H9 (cell line): ENCODE results near the gene ECHS1. TPM values are rescaled to one million over a fixed set of nuclear protein-coding genes. Genes with fewer than 3 reads are reported as not detected.

ENCODE experiments used
- DNase-seq: peaks from one replicate; pipeline ENCODE4 v3.0.0-alpha.2; 2017
- H2AFZ ChIP-seq: one replicate; pipeline ENCODE4 v1.6.1; 2013; ENCODE audit warnings: mild to moderate bottlenecking, low read length, control low read depth, moderate library complexity
- H2AK5ac ChIP-seq: 2 replicates; pipeline ENCODE4 v1.6.1; 2013; ENCODE audit warnings: low read length, control low read depth, mixed read lengths; ENCODE audit not compliant: insufficient read length
- H2BK120ac ChIP-seq: one replicate; pipeline ENCODE4 v1.6.1; 2013; ENCODE audit warnings: low read depth, mild to moderate bottlenecking, low read length, control low read depth, inconsistent platforms; ENCODE audit not compliant: poor library complexity, severe bottlenecking
- H2BK12ac ChIP-seq: 2 replicates; pipeline ENCODE4 v1.6.1; 2013; ENCODE audit warnings: low read length, control low read depth, mixed read lengths, low read depth; ENCODE audit not compliant: insufficient read length
- H2BK15ac ChIP-seq: 2 replicates; pipeline ENCODE4 v1.6.1; 2013; ENCODE audit warnings: low read depth, low read length, control low read depth
- H2BK20ac ChIP-seq: one replicate; pipeline ENCODE4 v1.6.1; 2013; ENCODE audit warnings: low read depth, mild to moderate bottlenecking, low read length, control low read depth, inconsistent platforms; ENCODE audit not compliant: poor library complexity, severe bottlenecking
- H2BK5ac ChIP-seq: 2 replicates; pipeline ENCODE4 v1.6.1; 2013; ENCODE audit warnings: low read length, control low read depth, mixed read lengths; ENCODE audit not compliant: insufficient read length
- H3K14ac ChIP-seq: 2 replicates; pipeline ENCODE4 v1.6.1; 2013; ENCODE audit warnings: low read length, control low read depth; ENCODE audit not compliant: insufficient read depth
- H3K18ac ChIP-seq: 2 replicates; pipeline ENCODE4 v1.6.1; 2013; ENCODE audit warnings: low read depth, mild to moderate bottlenecking, mixed read lengths, low read length, control low read depth; ENCODE audit not compliant: insufficient read length
- H3K23ac ChIP-seq: 2 replicates; pipeline ENCODE4 v1.6.1; 2013; ENCODE audit warnings: low read length, control low read depth, mixed read lengths, low read depth; ENCODE audit not compliant: insufficient read length
- H3K23me2 ChIP-seq: 2 replicates; pipeline ENCODE4 v1.6.1; 2013; ENCODE audit warnings: low read depth, mild to moderate bottlenecking, mixed read lengths, low read length, control low read depth; ENCODE audit not compliant: insufficient read length, poor library complexity, severe bottlenecking
- H3K27ac ChIP-seq: 2 replicates; pipeline ENCODE4 v1.5.1; 2013; ENCODE audit warnings: low read length, control low read depth, mixed read lengths, low read depth; ENCODE audit not compliant: insufficient read length
- H3K27me3 ChIP-seq: 2 replicates; pipeline ENCODE4 v1.6.1; 2013; ENCODE audit warnings: low read length, control low read depth, inconsistent platforms; ENCODE audit not compliant: insufficient read depth
- H3K4ac ChIP-seq: 2 replicates; pipeline ENCODE4 v1.6.1; 2013; ENCODE audit warnings: low read depth, mild to moderate bottlenecking, control low read depth, inconsistent platforms, low read length, moderate library complexity
- H3K4me1 ChIP-seq: 2 replicates; pipeline ENCODE4 v1.6.1; 2013; ENCODE audit warnings: low read length, control low read depth, inconsistent platforms; ENCODE audit not compliant: insufficient read depth
- H3K4me2 ChIP-seq: 2 replicates; pipeline ENCODE4 v1.6.1; 2013; ENCODE audit warnings: low read length, control low read depth, mixed read lengths; ENCODE audit not compliant: insufficient read length, insufficient read depth
- H3K56ac ChIP-seq: 2 replicates; pipeline ENCODE4 v1.6.1; 2013; ENCODE audit warnings: low read depth, mild to moderate bottlenecking, mixed read lengths, low read length, control low read depth; ENCODE audit not compliant: insufficient read length
- H3K79me1 ChIP-seq: 2 replicates; pipeline ENCODE4 v1.6.1; 2013; ENCODE audit warnings: low read depth, mild to moderate bottlenecking, moderate library complexity, low read length, control low read depth, inconsistent platforms; ENCODE audit not compliant: insufficient read depth, poor library complexity, severe bottlenecking
- H3K79me2 ChIP-seq: 2 replicates; pipeline ENCODE4 v1.6.1; 2013; ENCODE audit warnings: low read length, control low read depth, inconsistent platforms; ENCODE audit not compliant: insufficient read depth
- H3K9ac ChIP-seq: 2 replicates; pipeline ENCODE4 v1.6.1; 2013; ENCODE audit warnings: low read length, control low read depth, mixed read lengths; ENCODE audit not compliant: insufficient read length; ENCODE audit errors: extremely low read depth
- H3K9me3 ChIP-seq: one replicate; pipeline ENCODE4 v1.6.1; 2013; ENCODE audit warnings: low read depth, low read length, inconsistent platforms; ENCODE audit not compliant: control insufficient read depth
- H3T11ph ChIP-seq: one replicate; pipeline ENCODE4 v1.6.1; 2013; ENCODE audit warnings: mild to moderate bottlenecking, low read length, control low read depth, inconsistent platforms
- H4K20me1 ChIP-seq: one replicate; pipeline ENCODE4 v1.6.1; 2013; ENCODE audit not compliant: control insufficient read depth, insufficient read length, insufficient read depth
- H4K5ac ChIP-seq: 2 replicates; pipeline ENCODE4 v1.6.1; 2013; ENCODE audit warnings: low read depth, mild to moderate bottlenecking, mixed read lengths, low read length, control low read depth; ENCODE audit not compliant: insufficient read length
- H4K8ac ChIP-seq: replicated peaks from 2 replicates; pipeline ENCODE4 v1.6.1; 2013; ENCODE audit warnings: low read length, control low read depth, mixed read lengths, low read depth; ENCODE audit not compliant: insufficient read length
- H4K91ac ChIP-seq: 2 replicates; pipeline ENCODE4 v1.6.1; 2013; ENCODE audit warnings: low read depth, mild to moderate bottlenecking, moderate library complexity, mixed read lengths, low read length, control low read depth; ENCODE audit not compliant: insufficient read length
- H3K27ac Mint-ChIP-seq, 3 experiments: 2 replicates in 2 of 3; 3 replicates in 1 of 3; pipeline ENCODE4 v1.8.0; 2020 to 2021; ENCODE audit warnings: mixed read lengths in 3 of 3, mild to moderate bottlenecking in 1 of 3, moderate library complexity in 1 of 3
- H3K27me3 Mint-ChIP-seq: 2 replicates; pipeline ENCODE4 v1.8.0; 2021; ENCODE audit warnings: low read depth, mild to moderate bottlenecking, moderate library complexity, mixed read lengths
- H3K36me3 Mint-ChIP-seq, 3 experiments: 2 replicates in 2 of 3; 3 replicates in 1 of 3; pipeline ENCODE4 v1.8.0; 2020 to 2021; ENCODE audit warnings: low read depth in 3 of 3, mixed read lengths in 3 of 3; ENCODE audit not compliant: insufficient read depth in 1 of 3
- H3K4me1 Mint-ChIP-seq, 2 experiments: 2 replicates each; pipeline ENCODE4 v1.8.0; 2020; ENCODE audit warnings: mixed read lengths in 2 of 2
- H3K4me3 Mint-ChIP-seq, 2 experiments: 2 replicates in 1 of 2; 3 replicates in 1 of 2; pipeline ENCODE4 v1.8.0; 2020 to 2021; ENCODE audit warnings: mild to moderate bottlenecking in 2 of 2, mixed read lengths in 2 of 2, moderate library complexity in 1 of 2
- H3K9me3 Mint-ChIP-seq, 2 experiments: 2 replicates in 1 of 2; 3 replicates in 1 of 2; pipeline ENCODE4 v1.8.0; 2020; ENCODE audit warnings: mild to moderate bottlenecking in 2 of 2, mixed read lengths in 2 of 2, moderate library complexity in 1 of 2
- CTCF ChIP-seq: fragments of 200-600 bp; sonication (generic); conservative IDR thresholded peaks from 3 replicates; pipeline ENCODE4 v1.8.0; 2021; ENCODE audit warnings: antibody characterized with exemption, mild to moderate bottlenecking
- WGBS: extraction: QIAGEN DNeasy Blood & Tissue Kit; methylation state at CpG from one replicate; pipeline ENCODE4 v1.1.7; 2013; ENCODE audit warnings: missing lambda C conversion rate, low lambda C conversion rate, mixed read lengths; ENCODE audit not compliant: insufficient read length; ENCODE audit errors: extremely low coverage; 5-methylcytosine and 5-hydroxymethylcytosine counted together
- total RNA-seq: library from RNA; stranded (reverse); gene quantifications from 2 replicates; pipeline ENCODE4 v1.2.1, GENCODE V29; 2021

ECHS1 gene
- total RNA-seq, 1 experiment from 2014 or later: 94.1 TPM

DNA sequence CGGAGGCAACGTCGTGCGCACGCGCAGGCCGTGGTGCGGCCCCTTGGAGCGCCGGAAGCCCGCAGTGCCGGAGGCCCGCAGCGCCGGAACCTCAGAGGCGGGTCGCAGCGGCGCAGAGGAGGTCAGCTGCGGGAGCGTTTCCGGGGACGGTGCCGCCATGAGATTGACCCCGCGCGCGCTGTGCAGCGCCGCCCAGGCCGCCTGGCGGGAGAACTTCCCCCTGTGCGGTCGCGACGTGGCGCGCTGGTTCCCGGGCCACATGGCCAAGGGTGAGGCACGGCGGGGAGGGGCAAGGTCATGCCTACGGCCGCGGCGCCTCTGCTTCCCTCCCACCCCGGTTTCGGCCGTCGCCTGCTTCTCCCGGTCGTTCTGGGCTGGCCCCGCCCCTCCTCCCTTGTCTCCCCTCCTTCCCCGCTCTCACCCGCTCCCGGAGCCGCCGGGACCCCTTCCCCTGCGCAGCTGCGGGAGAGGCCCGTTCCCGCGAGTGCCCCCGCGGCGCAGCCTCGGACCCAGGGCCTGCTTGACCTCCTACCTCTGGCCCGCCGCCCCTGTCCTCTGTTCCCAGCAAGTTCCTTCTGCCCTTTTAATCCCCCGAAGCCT, 21.0 kb upstream of the ECHS1 start, which contains the start of gene MTG1:
Gene MTG1 (plus strand): TSS at position 94 of the 600 bp plus-strand sequence. CDS start 64 bp downstream, at position 158.
- Histone ChIP-seq H4K91ac (no peak within 1 kb of the TSS), H2AK5ac (no peak within 1 kb of the TSS), H4K5ac (no peak within 1 kb of the TSS), H3K27me3 (no peaks in the 10 kb centered on the region), H3K27ac (no peak within 1 kb of the TSS), H3K18ac (peak within 1 kb of the TSS; percentile 97), H3K14ac (peak within 1 kb of the TSS; percentile 98), H3K4me1 (no peaks in the 10 kb centered on the region), H2BK12ac (no peak within 1 kb of the TSS), H2BK5ac (no peak within 1 kb of the TSS), H2AFZ (no peak within 1 kb of the TSS), H2BK120ac (no peak within 1 kb of the TSS), H3K79me1 (peaks cover 4% of the 10 kb centered on the region), H3K23me2 (peaks cover 5% of the 10 kb centered on the region), H2BK20ac (no peak within 1 kb of the TSS), H3T11ph (no peak within 1 kb of the TSS), H3K56ac (no peak within 1 kb of the TSS), H3K9me3 (no peaks in the 10 kb centered on the region), H4K20me1 (no peaks in the 10 kb centered on the region), H4K8ac (no peak within 1 kb of the TSS), H2BK15ac (no peak within 1 kb of the TSS), H3K4ac (no peak within 1 kb of the TSS), H3K9ac (peak within 1 kb of the TSS; percentile 96), H3K4me2 (peak within 1 kb of the TSS; percentile 89), H3K23ac (no peak within 1 kb of the TSS), H3K79me2 (peaks cover 3% of the 10 kb centered on the region; the same call in 1 of the 2 replicates)
- Mint-ChIP-seq H3K4me1 (peaks cover 9 to 12% of the 10 kb centered on the region in 2 experiments), H3K9me3 (no peaks in the 10 kb centered on the region; a peak in 1 of 5 replicates), H3K36me3 (peaks cover 30 to 35% (median 35%) of the 10 kb centered on the region in 3 experiments), H3K27ac (peak within 1 kb of the TSS; percentile 88 to 98 (median 92)), H3K27me3 (no peaks in the 10 kb centered on the region), H3K4me3 (peak within 1 kb of the TSS; percentile 89 to 96)
- DNase-seq: peak; percentile 95
- TF ChIP-seq CTCF: peak; percentile 28; the same call in 2 of the 3 replicates
- WGBS: no CpG with 5 or more reads among the region's 69 CpGs
